HT1080 (cell line): Measurements from ENCODE around the gene STEAP4. TPM values are rescaled to one million over a fixed set of nuclear protein-coding genes. Genes with fewer than 3 reads are reported as not detected.

ENCODE experiments used
- DNase-seq: peaks from one replicate; pipeline ENCODE4 v3.0.0-alpha.2; 2015; ENCODE audit warnings: low read depth
- total RNA-seq: library from RNA; depleted of rRNA; stranded (reverse); fragments of >200 nt; shearing (Covaris generic); gene quantifications from 2 replicates; pipeline ENCODE4 v1.2.3, GENCODE V29; 2014; rRNA removed

The STEAP4 gene
- total RNA-seq, 1 experiment from 2014 or later: not detected

DNA sequence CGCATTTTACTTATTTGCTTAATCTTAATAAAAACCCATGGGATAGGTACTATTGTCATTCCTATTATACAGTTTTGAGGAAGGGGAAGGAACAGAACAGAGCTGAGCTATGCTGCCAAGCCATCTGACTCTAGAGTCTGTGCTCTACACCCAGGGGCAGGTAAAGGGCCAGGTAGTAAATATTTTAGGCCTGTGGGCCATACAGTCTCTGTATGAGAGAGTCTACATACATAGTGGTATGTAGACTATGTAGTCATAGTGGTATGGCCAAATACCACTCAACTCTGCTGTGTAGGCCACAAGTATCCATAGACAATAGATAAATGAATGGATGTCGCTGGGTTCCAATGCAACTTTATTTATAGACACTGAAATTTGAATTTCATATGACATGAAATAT lies 83.4 kb downstream of the STEAP4 start:
- no peak for DNase-seq

Other genes with a start within 250 kb of the STEAP4 start
- 141 and 155 TPM in 2 replicates for gene SRI, start 86.9 kb downstream of the STEAP4 start, total RNA-seq